DND-41 (cell line): ENCODE measurements around the gene ZSWIM5.

Source experiments
- ATAC-seq: fragments of 200-7000 bp; cut with Tn5 transposase; 3 replicates; pipeline ENCODE4 v1.9.1; 2021; ENCODE audit warnings: low read depth; ENCODE audit not compliant: insufficient read depth
- DNase-seq: peaks from one replicate; pipeline ENCODE4 v3.0.0-alpha.2; 2020
- H2AFZ ChIP-seq: 2 replicates; pipeline ENCODE4 v1.6.0; 2012; ENCODE audit warnings: low read depth, low read length
- H3K27ac ChIP-seq: 2 replicates; pipeline ENCODE4 v1.5.1; 2012; ENCODE audit warnings: low read length, inconsistent platforms
- H3K27me3 ChIP-seq: fragments of 200-600 bp; sonication (generic); 2 replicates; pipeline ENCODE4 v1.6.0; 2012; ENCODE audit warnings: low read length, mild to moderate bottlenecking, inconsistent platforms; ENCODE audit not compliant: insufficient read depth, poor library complexity
- H3K36me3 ChIP-seq: 2 replicates; pipeline ENCODE4 v1.5.1; 2012; ENCODE audit warnings: low read length, inconsistent platforms; ENCODE audit not compliant: insufficient read depth
- H3K4me1 ChIP-seq: 2 replicates; pipeline ENCODE4 v1.5.1; 2012; ENCODE audit warnings: mild to moderate bottlenecking, low read length; ENCODE audit not compliant: insufficient read depth
- H3K4me2 ChIP-seq: 2 replicates; pipeline ENCODE4 v1.6.0; 2012; ENCODE audit warnings: mild to moderate bottlenecking, moderate library complexity, low read length, inconsistent platforms; ENCODE audit not compliant: insufficient read depth
- H3K4me3 ChIP-seq, 2 experiments: fragments of 200-600 bp in 1 of 2; shearing (Covaris generic) in 1 of 2; 2 replicates each; pipeline ENCODE4 v1.5.1; 2012 to 2016; ENCODE audit warnings: inconsistent platforms in 2 of 2, low read length in 2 of 2, mild to moderate bottlenecking in 2 of 2, low read depth in 1 of 2, moderate library complexity in 1 of 2
- H3K79me2 ChIP-seq: 2 replicates; pipeline ENCODE4 v1.6.0; 2012; ENCODE audit warnings: low read length, inconsistent platforms; ENCODE audit not compliant: insufficient read depth
- H3K9ac ChIP-seq: 2 replicates; pipeline ENCODE4 v1.6.0; 2012; ENCODE audit warnings: low read depth, mild to moderate bottlenecking, inconsistent platforms, low read length, moderate library complexity
- H3K9me3 ChIP-seq: 2 replicates; pipeline ENCODE4 v1.5.1; 2012; ENCODE audit warnings: low read length, moderate library complexity, mild to moderate bottlenecking, inconsistent platforms; ENCODE audit not compliant: insufficient read depth, severe bottlenecking
- H4K20me1 ChIP-seq: 2 replicates; pipeline ENCODE4 v1.6.0; 2012; ENCODE audit warnings: low read length; ENCODE audit not compliant: insufficient read depth
- CTCF ChIP-seq: IDR thresholded peaks from 2 replicates; pipeline ENCODE4 v1.5.1; 2012; ENCODE audit warnings: borderline replicate concordance, low read length, moderate library complexity, mild to moderate bottlenecking; ENCODE audit not compliant: poor library complexity, severe bottlenecking; ENCODE audit errors: extremely low read depth
- EZH2 ChIP-seq: IDR thresholded peaks from 3 replicates; pipeline ENCODE4 v1.6.1; 2012; ENCODE audit warnings: borderline replicate concordance, low read depth, mild to moderate bottlenecking, moderate library complexity, low read length, inconsistent platforms; ENCODE audit not compliant: severe bottlenecking

Gene ZSWIM5

GRCh38 chr1:45035631-45036301 is 170.6 kb downstream of the ZSWIM5 start:
- TF ChIP-seq CTCF: no peak
- TF ChIP-seq EZH2: no peak
- no peaks in the 10 kb centered on the region for H3K36me3 ChIP-seq
- H3K4me1 ChIP-seq: peaks cover 8% of the 10 kb centered on the region; the same call in 1 of the 2 replicates
- H2AFZ ChIP-seq: no peak overlapping the region; the same call in 1 of the 2 replicates
- DNase-seq: no peak
- H3K79me2 ChIP-seq: no peaks in the 10 kb centered on the region
- no peak overlapping the region for H3K4me3 ChIP-seq
- H3K9ac ChIP-seq: no peak overlapping the region
- no peak for ATAC-seq
- no peak overlapping the region for H3K4me2 ChIP-seq
- H4K20me1 ChIP-seq: no peaks in the 10 kb centered on the region
- no peak overlapping the region for H3K27ac ChIP-seq
- no peaks in the 10 kb centered on the region for H3K9me3 ChIP-seq
- no peaks in the 10 kb centered on the region for H3K27me3 ChIP-seq

DNA sequence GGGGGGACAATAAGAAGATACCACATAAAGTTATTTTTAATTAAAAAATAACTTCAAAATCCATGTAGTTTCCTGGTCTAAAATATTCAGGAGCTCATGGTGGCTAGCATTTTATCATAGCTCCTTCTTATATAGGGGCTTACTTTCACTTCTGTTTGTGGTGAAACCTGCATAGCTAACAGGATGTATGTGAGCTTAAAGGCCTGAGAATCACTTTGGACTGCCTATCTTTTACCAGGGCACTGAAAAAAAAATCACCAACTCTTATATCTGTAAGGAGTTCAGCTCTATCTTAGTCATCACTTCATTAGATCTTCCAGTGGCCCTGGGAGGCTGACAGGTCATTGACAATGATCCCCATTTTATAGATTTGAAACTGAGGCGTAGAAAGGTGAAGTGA is 173.0 kb downstream of the ZSWIM5 start:
- Histone ChIP-seq H3K27me3 (no peaks in the 10 kb centered on the region), H3K36me3 (no peaks in the 10 kb centered on the region), H3K4me3 (no peak overlapping the region), H3K9me3 (no peaks in the 10 kb centered on the region), H3K79me2 (no peaks in the 10 kb centered on the region), H4K20me1 (no peaks in the 10 kb centered on the region), H3K4me2 (no peak overlapping the region), H2AFZ (no peak overlapping the region), H3K4me1 (peaks cover 8% of the 10 kb centered on the region; the same call in 1 of the 2 replicates), H3K9ac (peak overlapping the region; percentile 23; the same call in 1 of the 2 replicates), H3K27ac (no peak overlapping the region)
- no peak for DNase-seq
- TF ChIP-seq CTCF (no peak), EZH2 (no peak)
- peak; percentile 99 for ATAC-seq

GRCh38 chr1:45032837-45033236 is 173.6 kb downstream of the ZSWIM5 start:
- no peak for ATAC-seq
- no peak overlapping the region for H3K9ac ChIP-seq
- H3K9me3 ChIP-seq: no peaks in the 10 kb centered on the region
- peaks cover 8% of the 10 kb centered on the region; the same call in 1 of the 2 replicates for H3K4me1 ChIP-seq
- no peak overlapping the region for H2AFZ ChIP-seq
- no peak overlapping the region for H3K4me3 ChIP-seq
- no peak for DNase-seq
- TF ChIP-seq CTCF (no peak), EZH2 (no peak)
- H3K27me3 ChIP-seq: no peaks in the 10 kb centered on the region
- no peaks in the 10 kb centered on the region for H3K79me2 ChIP-seq
- H4K20me1 ChIP-seq: no peaks in the 10 kb centered on the region
- H3K27ac ChIP-seq: no peak overlapping the region
- H3K36me3 ChIP-seq: no peaks in the 10 kb centered on the region
- H3K4me2 ChIP-seq: no peak overlapping the region

DNA sequence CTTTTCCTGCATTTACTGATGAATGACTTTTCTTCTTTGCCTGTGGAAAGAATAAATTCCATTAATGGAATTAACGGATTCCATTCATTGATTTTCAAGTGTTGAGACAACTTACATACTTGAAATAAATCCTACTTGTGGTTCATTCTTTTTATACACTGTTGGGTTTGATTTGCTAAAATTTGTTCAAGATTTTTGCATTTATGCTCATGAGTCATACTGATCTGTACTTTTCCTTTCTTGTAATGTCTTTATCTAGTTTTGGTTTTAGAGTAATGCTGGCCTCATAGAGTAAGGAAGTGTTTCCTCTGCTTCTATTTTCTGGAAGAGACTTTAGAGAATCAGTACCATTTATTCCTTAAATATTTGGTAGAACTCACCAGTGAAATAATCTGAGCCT is 180.0 kb downstream of the ZSWIM5 start:
- Histone ChIP-seq H3K27ac (no peak overlapping the region), H3K4me2 (no peak overlapping the region), H3K4me3 (no peak overlapping the region), H3K79me2 (no peaks in the 10 kb centered on the region), H3K9me3 (no peaks in the 10 kb centered on the region), H2AFZ (no peak overlapping the region), H3K4me1 (no peaks in the 10 kb centered on the region), H3K27me3 (no peaks in the 10 kb centered on the region), H3K9ac (no peak overlapping the region), H4K20me1 (no peaks in the 10 kb centered on the region), H3K36me3 (no peaks in the 10 kb centered on the region)
- ATAC-seq: no peak
- DNase-seq: no peak
- TF ChIP-seq EZH2 (no peak), CTCF (no peak)
